ENCODE data around the gene RNASEH2B. TPM values are rescaled to one million over a fixed set of nuclear protein-coding genes. Genes with fewer than 3 reads are reported as not detected.

Gene RNASEH2B
- polyA plus RNA-seq, 3 donors = 30.9 to 71.5 (median 65.9) TPM

DNA sequence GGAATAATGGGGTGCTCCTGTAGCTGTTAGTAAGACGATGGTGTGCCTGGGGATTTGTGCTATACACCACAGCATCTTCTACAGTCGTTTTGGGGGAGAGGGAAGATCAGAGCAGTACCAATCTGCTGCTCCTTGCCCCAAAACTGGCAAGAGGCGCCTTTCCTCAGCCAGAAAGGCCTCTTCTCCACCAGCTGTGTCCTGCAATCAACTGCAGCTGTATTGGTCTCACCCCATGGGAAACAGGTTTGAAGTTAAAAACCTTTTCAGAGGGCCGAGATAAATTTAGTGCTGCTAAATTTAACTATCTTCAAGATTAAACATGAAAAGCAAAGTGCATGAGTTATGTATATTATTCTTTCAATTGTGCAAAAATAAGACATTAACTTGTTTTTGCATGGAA lies 1.2 kb upstream of the RNASEH2B start:
- no peaks in the 10 kb centered on the region for H3K36me3 ChIP-seq (replicated peaks in 1 of 2; ENCODE audit: control insufficient read depth in 1 of 2, insufficient read depth in 2 of 2, low read length in 2 of 2)
- TF ChIP-seq, protein P1, sequence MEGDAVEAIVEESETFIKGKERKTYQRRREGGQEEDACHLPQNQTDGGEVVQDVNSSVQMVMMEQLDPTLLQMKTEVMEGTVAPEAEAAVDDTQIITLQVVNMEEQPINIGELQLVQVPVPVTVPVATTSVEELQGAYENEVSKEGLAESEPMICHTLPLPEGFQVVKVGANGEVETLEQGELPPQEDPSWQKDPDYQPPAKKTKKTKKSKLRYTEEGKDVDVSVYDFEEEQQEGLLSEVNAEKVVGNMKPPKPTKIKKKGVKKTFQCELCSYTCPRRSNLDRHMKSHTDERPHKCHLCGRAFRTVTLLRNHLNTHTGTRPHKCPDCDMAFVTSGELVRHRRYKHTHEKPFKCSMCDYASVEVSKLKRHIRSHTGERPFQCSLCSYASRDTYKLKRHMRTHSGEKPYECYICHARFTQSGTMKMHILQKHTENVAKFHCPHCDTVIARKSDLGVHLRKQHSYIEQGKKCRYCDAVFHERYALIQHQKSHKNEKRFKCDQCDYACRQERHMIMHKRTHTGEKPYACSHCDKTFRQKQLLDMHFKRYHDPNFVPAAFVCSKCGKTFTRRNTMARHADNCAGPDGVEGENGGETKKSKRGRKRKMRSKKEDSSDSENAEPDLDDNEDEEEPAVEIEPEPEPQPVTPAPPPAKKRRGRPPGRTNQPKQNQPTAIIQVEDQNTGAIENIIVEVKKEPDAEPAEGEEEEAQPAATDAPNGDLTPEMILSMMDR (IDR thresholded peaks at IDR 0.05) = no peak
- peak overlapping the region in 3 of 7 donors; percentile 30 to 46 (median 38) for H3K27ac Mint-ChIP-seq
- H3K4me1 ChIP-seq (ENCODE audit: control insufficient read depth in 1 of 2, insufficient read depth in 2 of 2, low read length in 2 of 2) = peaks cover 26 to 39% of the 10 kb centered on the region in 2 donors
- H3K9me3 ChIP-seq (replicated peaks in 1 of 2; ENCODE audit: control insufficient read depth in 1 of 2, insufficient read depth in 1 of 2, low read length in 2 of 2) = no peaks in the 10 kb centered on the region
- peaks cover 4% of the 10 kb centered on the region for H4K20me1 ChIP-seq (ENCODE audit: insufficient read depth, low read length)
- H3K27me3 ChIP-seq (ENCODE audit: control insufficient read depth in 2 of 2, insufficient read depth in 2 of 2, low read length in 2 of 2) = no peaks in the 10 kb centered on the region
- H3K27me3 Mint-ChIP-seq (ENCODE audit: low read depth in 3 of 3) = peaks cover 0 to 2% (median 0%) of the 10 kb centered on the region in 3 donors
- no peak overlapping the region for H2AFZ ChIP-seq (ENCODE audit: insufficient read depth, low read depth, low read length, poor library complexity, severe bottlenecking)
- WGBS (ENCODE audit: insufficient coverage) = no CpG with 5 or more reads among the region's 4 CpGs
- H3K4me3 Mint-ChIP-seq = no peak overlapping the region
- no peak overlapping the region for H3K4me3 ChIP-seq (replicated peaks in 1 of 3; ENCODE audit: low read depth in 2 of 3, low read length in 3 of 3)
- peaks cover 25% of the 10 kb centered on the region for H3K4me1 Mint-ChIP-seq
- no peak overlapping the region for H3K9ac ChIP-seq (ENCODE audit: insufficient read depth, low read length, poor library complexity, severe bottlenecking)
- DNase-seq = no peak
- peaks cover 51% of the 10 kb centered on the region for H3K79me2 ChIP-seq (ENCODE audit: insufficient read depth, low read length)
- intact Hi-C loops (cut with micrococcal nuclease) = no loop called here
- peaks cover 0 to 2% of the 10 kb centered on the region in 2 donors for H3K36me3 Mint-ChIP-seq
- no peak overlapping the region for H3K4me2 ChIP-seq (replicated peaks; ENCODE audit: extremely low read depth, low read length, poor library complexity, severe bottlenecking)
- H3K27ac ChIP-seq (ENCODE audit: low read depth in 1 of 2, low read length in 2 of 2) = peak overlapping the region in 1 of 2 donors; percentile 16
- H3K9me3 Mint-ChIP-seq = no peaks in the 10 kb centered on the region

DNA sequence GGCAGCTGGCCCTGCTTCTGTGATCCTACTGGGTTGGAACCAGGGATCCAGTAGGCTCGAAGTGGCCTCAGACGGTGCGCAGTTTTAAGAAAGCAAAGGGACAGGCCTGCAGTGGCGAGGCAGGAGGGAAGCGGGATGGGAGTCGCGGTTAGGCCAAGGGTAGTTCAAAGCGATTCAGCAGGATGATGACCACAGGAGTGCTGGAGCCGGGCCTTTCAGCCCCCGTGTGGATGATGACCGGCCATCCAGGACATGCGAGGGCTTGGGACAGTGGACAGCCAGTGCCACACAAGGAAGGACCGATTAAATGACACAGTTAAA lies 854 bp downstream of the RNASEH2B start:
- no peaks in the 10 kb centered on the region for H3K27me3 ChIP-seq (ENCODE audit: control insufficient read depth in 2 of 2, insufficient read depth in 2 of 2, low read length in 2 of 2)
- peak overlapping the region; percentile 98 for H2AFZ ChIP-seq (ENCODE audit: insufficient read depth, low read depth, low read length, poor library complexity, severe bottlenecking)
- peaks cover 72% of the 10 kb centered on the region for H3K79me2 ChIP-seq (ENCODE audit: insufficient read depth, low read length)
- peaks cover 0 to 2% (median 0%) of the 10 kb centered on the region in 3 donors for H3K27me3 Mint-ChIP-seq (ENCODE audit: low read depth in 3 of 3)
- 0% methylated on average over 12 of the region's 13 CpGs for WGBS (ENCODE audit: insufficient coverage)
- H3K4me3 ChIP-seq (replicated peaks in 1 of 3; ENCODE audit: low read depth in 2 of 3, low read length in 3 of 3) = peak overlapping the region; percentile 89 to 97 (median 92)
- TF ChIP-seq, protein P1 (IDR thresholded peaks at IDR 0.05) = no peak
- H3K4me1 Mint-ChIP-seq = peaks cover 41% of the 10 kb centered on the region
- no peaks in the 10 kb centered on the region for H3K36me3 ChIP-seq (replicated peaks in 1 of 2; ENCODE audit: control insufficient read depth in 1 of 2, insufficient read depth in 2 of 2, low read length in 2 of 2)
- peak overlapping the region; percentile 92 for H3K4me2 ChIP-seq (replicated peaks; ENCODE audit: extremely low read depth, low read length, poor library complexity, severe bottlenecking)
- peak overlapping the region; percentile 98 for H3K9ac ChIP-seq (ENCODE audit: insufficient read depth, low read length, poor library complexity, severe bottlenecking)
- peaks cover 4% of the 10 kb centered on the region for H4K20me1 ChIP-seq (ENCODE audit: insufficient read depth, low read length)
- peaks cover 40 to 55% of the 10 kb centered on the region in 2 donors for H3K4me1 ChIP-seq (ENCODE audit: control insufficient read depth in 1 of 2, insufficient read depth in 2 of 2, low read length in 2 of 2)
- intact Hi-C loops (cut with micrococcal nuclease) = loop anchor here (5.0 to 10.0 kb wide), 6 partner anchors 196 to 933 kb away; partner anchors contain the start of gene TRIM13 (in 1 of the 2)
- no peaks in the 10 kb centered on the region for H3K9me3 ChIP-seq (replicated peaks in 1 of 2; ENCODE audit: control insufficient read depth in 1 of 2, insufficient read depth in 1 of 2, low read length in 2 of 2)
- peak overlapping the region; percentile 87 to 96 for H3K4me3 Mint-ChIP-seq
- peak in 2 of 3 donors; percentile 21 to 41 for DNase-seq
- H3K27ac Mint-ChIP-seq = peak overlapping the region; percentile 92 to 98 (median 97)
- no peaks in the 10 kb centered on the region for H3K9me3 Mint-ChIP-seq
- H3K27ac ChIP-seq (ENCODE audit: low read depth in 1 of 2, low read length in 2 of 2) = peak overlapping the region; percentile 98
- peaks cover 0 to 5% of the 10 kb centered on the region in 2 donors for H3K36me3 Mint-ChIP-seq

All from CD14-positive monocyte (primary cell).